Ishikawa (cell line): ENCODE results near the gene TBXAS1.

Source experiments
- CEBPB ChIP-seq: IDR thresholded peaks from 2 replicates; pipeline ENCODE4 v1.6.1; 2012
- CREB1 ChIP-seq: IDR thresholded peaks from 2 replicates; pipeline ENCODE4 v1.6.1; 2012; ENCODE audit warnings: low read depth
- EGR1 ChIP-seq: IDR thresholded peaks from 2 replicates; pipeline ENCODE4 v1.6.1; 2012
- EP300 ChIP-seq: IDR thresholded peaks from 2 replicates; pipeline ENCODE4 v1.6.1; 2012; ENCODE audit warnings: borderline replicate concordance
- FOXM1 ChIP-seq: IDR thresholded peaks from 2 replicates; pipeline ENCODE4 v1.6.1; 2012; ENCODE audit warnings: low read depth, borderline replicate concordance
- NFIC ChIP-seq: IDR thresholded peaks from 2 replicates; pipeline ENCODE4 v1.6.1; 2012
- RAD21 ChIP-seq: IDR thresholded peaks from 2 replicates; pipeline ENCODE4 v1.6.1; 2012; ENCODE audit warnings: low read depth
- REST ChIP-seq: IDR thresholded peaks from 2 replicates; pipeline ENCODE4 v1.6.1; 2012; ENCODE audit warnings: low read depth, mild to moderate bottlenecking
- TAF1 ChIP-seq: IDR thresholded peaks from 2 replicates; pipeline ENCODE4 v1.6.1; 2012; ENCODE audit warnings: low read depth, mild to moderate bottlenecking
- TCF12 ChIP-seq: IDR thresholded peaks from 2 replicates; pipeline ENCODE4 v1.6.1; 2012; ENCODE audit warnings: low read depth
- TEAD4 ChIP-seq: IDR thresholded peaks from 2 replicates; pipeline ENCODE4 v1.6.1; 2012
- USF1 ChIP-seq: IDR thresholded peaks from 2 replicates; pipeline ENCODE4 v1.6.1; 2012
- YY1 ChIP-seq: IDR thresholded peaks from 2 replicates; pipeline ENCODE4 v1.6.1; 2012; ENCODE audit warnings: low read depth
- ZBTB7A ChIP-seq: IDR thresholded peaks from 2 replicates; pipeline ENCODE4 v1.6.1; 2012; ENCODE audit warnings: low read depth
- TF ChIP-seq, protein P1 (sequence below): IDR thresholded peaks from 2 replicates; pipeline ENCODE4 v1.6.1; 2012

Gene TBXAS1

GRCh38 chr7:139990571-139991268 is 161.7 kb downstream of the TBXAS1 start:
- TF ChIP-seq EGR1 (no peak), NFIC (no peak), EP300 (no peak)

DNA sequence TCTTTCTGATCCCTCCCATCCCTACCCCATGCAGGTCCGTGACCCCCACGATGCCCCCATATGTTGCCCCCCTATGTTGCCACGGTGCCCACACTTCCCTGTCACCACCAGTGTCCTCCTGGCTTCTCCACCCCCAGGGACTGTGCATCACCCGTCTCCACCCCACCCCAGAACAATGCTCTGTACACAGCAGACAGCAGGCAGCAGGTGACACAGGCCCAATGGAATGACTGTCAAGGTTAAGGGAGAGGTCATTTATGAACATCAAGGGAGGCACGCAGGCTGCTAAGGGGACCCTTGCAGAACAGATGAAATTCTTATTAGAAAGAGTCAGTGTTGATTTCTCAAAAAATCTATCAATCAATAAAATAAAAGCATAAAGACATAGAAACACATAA is 162.2 kb downstream of the TBXAS1 start:
- TF ChIP-seq, protein P1, sequence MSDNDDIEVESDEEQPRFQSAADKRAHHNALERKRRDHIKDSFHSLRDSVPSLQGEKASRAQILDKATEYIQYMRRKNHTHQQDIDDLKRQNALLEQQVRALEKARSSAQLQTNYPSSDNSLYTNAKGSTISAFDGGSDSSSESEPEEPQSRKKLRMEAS: no peak
- no peak for TF ChIP-seq FOXM1

DNA sequence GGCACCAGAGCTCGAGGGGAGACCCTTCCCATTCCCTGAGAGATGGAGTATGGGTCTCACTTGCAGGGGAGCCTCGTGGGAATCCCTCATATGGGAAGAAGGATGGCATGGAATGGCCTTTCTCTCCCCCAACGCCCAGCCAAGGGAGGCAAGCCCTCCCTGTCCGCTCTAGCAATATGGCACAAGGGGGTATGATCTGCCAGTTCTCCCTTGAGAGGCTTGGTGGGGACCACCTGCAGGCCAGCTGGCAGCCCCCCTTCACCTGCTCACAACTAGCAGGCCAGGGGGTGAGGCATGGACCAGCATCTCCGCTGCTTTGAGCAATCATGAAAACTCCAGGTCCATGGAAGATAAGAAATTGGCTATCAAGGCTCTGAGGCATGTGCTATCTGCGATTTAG is 162.8 kb downstream of the TBXAS1 start:
- TF ChIP-seq EGR1 (no peak), EP300 (no peak), CEBPB (no peak), RAD21 (no peak)
- TF ChIP-seq, protein P1: no peak

DNA sequence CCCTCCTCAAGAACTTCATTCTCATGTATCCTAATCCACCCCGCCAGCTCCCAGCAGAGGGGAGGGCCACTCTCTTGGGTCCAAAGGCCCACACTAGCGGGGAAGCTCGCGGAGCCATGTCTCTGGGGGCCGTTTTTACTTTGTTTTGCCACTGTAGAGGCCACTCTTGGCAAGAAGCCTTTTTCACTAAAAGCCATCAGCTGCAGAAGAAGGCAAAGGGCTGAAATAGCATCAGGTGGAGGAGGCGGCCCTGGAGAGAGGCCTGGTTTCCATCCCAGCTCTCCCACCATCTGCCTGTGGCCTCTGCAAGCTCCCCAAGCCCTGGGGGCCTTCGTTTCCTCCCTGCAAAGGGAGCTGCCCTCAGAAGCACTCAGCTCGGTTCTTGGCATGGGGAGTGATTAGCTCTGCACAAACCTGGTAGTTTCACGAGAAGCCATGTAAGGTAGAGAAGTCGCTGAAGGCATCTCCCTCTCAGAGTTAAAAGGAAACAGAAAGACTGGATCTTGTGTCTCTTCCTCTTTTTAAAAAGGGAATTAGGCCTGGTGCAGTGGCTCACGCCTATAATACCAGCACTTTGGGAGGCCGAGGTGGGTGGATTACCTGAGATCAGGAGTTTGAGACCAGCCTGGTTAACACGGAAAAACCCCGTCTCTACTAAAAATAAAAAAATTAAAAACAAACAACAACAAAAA is 163.4 kb downstream of the TBXAS1 start:
- TF ChIP-seq RAD21: no peak

GRCh38 chr7:139993169-139993568 is 164.1 kb downstream of the TBXAS1 start:
- TF ChIP-seq NFIC (no peak), REST (no peak), FOXM1 (no peak)
- TF ChIP-seq, protein P1: no peak

GRCh38 chr7:139993592-139993991 is 164.5 kb downstream of the TBXAS1 start:
- TF ChIP-seq EGR1: no peak
- TF ChIP-seq RAD21: no peak
- TF ChIP-seq EP300: no peak
- TF ChIP-seq NFIC: no peak
- TF ChIP-seq FOXM1: no peak
- TF ChIP-seq USF1: no peak
- no peak for TF ChIP-seq YY1
- no peak for TF ChIP-seq CREB1
- no peak for TF ChIP-seq CEBPB
- no peak for TF ChIP-seq TCF12
- TF ChIP-seq TAF1: no peak
- TF ChIP-seq REST: no peak
- TF ChIP-seq ZBTB7A: no peak
- TF ChIP-seq, protein P1: no peak
- no peak for TF ChIP-seq TEAD4

DNA sequence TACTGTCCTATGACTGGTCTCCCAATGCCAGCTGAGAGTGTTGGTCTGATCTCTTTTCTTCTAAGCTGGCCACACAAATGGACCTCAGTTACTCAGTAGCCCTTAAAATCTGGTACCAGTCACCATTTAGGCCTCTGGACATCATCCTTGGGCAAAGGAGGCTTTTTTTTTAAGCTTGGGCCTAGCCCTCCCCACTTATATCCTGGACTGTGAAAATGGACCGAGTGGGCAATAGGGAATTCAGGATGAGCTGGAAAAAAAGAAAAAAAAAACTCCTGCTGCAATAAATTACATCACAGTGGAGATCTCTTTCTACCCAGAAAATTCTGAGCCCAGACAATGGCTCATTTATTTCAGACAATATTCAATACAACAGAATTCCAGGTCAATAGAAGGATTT is 165.3 kb downstream of the TBXAS1 start:
- no peak for TF ChIP-seq USF1
- TF ChIP-seq YY1: no peak
- TF ChIP-seq CEBPB: no peak
- TF ChIP-seq, protein P1: no peak
- TF ChIP-seq NFIC: no peak
- TF ChIP-seq FOXM1: no peak
- TF ChIP-seq EGR1: no peak
- no peak for TF ChIP-seq ZBTB7A
- TF ChIP-seq REST: no peak
- TF ChIP-seq RAD21: no peak
- no peak for TF ChIP-seq TAF1
- no peak for TF ChIP-seq CREB1
